OCI-LY3 (cell line): ENCODE measurements around the gene MOSPD3.

Experiments
- CTCF ChIP-seq: fragments of 200-600, 300-600 bp; sonication (generic); IDR thresholded peaks from 2 replicates; pipeline ENCODE4 v1.5.1; 2014; ENCODE audit warnings: antibody characterized with exemption, low read length, low read depth
- EZH2phosphoT487 ChIP-seq: fragments of 200-600 bp; shearing (Covaris generic); IDR thresholded peaks from 2 replicates; pipeline ENCODE4 v1.6.1; 2018; ENCODE audit warnings: antibody characterized with exemption, mixed run types, low read depth

DNA sequence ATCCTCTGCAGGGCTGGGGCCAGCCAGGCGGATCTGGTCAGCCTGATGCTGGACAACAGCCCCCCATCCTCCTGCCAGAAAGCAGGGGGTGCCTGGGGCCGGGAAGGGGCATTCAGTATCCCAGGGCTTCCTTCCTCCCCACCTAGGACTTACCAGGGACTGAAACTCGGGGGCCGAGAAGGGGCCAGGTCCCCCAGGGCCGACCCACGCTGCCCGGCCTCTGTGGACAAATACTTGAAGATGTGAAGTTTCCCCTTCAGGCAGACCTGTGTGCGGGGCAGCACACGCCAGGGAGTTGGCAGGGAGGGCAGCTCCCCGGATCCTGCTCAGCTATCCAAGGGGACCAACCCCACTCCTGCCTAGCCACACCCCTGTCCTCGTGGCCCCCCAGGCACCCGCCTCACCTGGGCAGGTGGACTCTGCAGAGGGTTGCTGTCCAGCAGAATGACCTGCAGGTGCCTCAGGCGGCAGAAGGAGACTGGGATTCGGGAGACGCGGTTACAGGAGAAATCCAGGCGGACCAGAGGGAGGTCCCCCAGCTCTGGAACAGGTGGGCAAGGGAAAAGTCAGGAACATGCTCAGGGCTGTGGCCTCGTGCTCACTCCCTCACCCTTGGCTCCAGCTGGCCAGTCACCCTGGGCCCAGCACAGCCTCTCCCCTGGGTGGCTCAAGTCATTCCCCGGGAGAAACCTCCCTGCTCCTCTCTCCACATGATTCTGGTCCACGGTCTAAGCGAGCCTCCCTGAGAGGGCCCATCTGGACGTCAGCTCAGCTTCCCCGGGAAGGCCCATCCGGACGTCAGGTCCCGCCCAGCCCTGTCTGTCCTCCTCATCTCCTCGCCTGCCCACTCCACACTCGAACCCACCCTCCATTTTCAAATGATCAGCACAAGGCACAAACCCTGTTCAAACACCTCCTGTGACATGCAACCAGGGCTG, 33.8 kb upstream of the MOSPD3 start:
- TF ChIP-seq CTCF (no peak), EZH2phosphoT487 (no peak)
